ENCODE measurements around the gene OR4C5. TPM values are rescaled to one million over a fixed set of nuclear protein-coding genes. Genes with fewer than 3 reads are reported as not detected.
"Not testable (repeated sequence)": the region's sequence is repeated elsewhere in the genome, so short reads cannot be mapped to it uniquely, and the experiment has no call there.

OR4C5 gene
- not detected for polyA plus RNA-seq (2013, experiment 1 of 2; ENCODE audit: insufficient read length)
- polyA plus RNA-seq (2013, experiment 2 of 2; ENCODE audit: insufficient read length): not detected

- DNase-seq: no peak
Measured at GRCh38 chr11:48366365-48366764, at the start of gene OR4C5. Gene OR4C5 (minus strand): TSS chr11:48366465. CDS start chr11:48366465, 0 bp downstream.

GRCh38 chr11:48384670-48385069 is 18.4 kb upstream of the OR4C5 start:
- DNase-seq: no peak

GRCh38 chr11:48384151-48384550 is 17.9 kb upstream of the OR4C5 start:
- not testable (repeated sequence) for DNase-seq

GRCh38 chr11:48361289-48361688 is 5.0 kb downstream of the OR4C5 start:
- DNase-seq: not testable (repeated sequence)

- no peak for DNase-seq
Measured at GRCh38 chr11:48354677-48355076, 11.6 kb downstream of the OR4C5 start.

- DNase-seq: no peak
Measured at GRCh38 chr11:48354013-48354412, 12.3 kb downstream of the OR4C5 start.

- DNase-seq: not testable (repeated sequence)
Measured at GRCh38 chr11:48346286-48346685, 20.0 kb downstream of the OR4C5 start.

GRCh38 chr11:48342505-48342904 is 23.8 kb downstream of the OR4C5 start:
- DNase-seq: not testable (repeated sequence)

GRCh38 chr11:48341466-48341865 is 24.8 kb downstream of the OR4C5 start:
- DNase-seq: no peak

GRCh38 chr11:48324620-48325019 is 41.6 kb downstream of the OR4C5 start, which contains the start of gene OR4C3:
Gene OR4C3 (plus strand): TSS chr11:48324920. CDS start chr11:48325022, 102 bp downstream.
- not testable (repeated sequence) for DNase-seq

GRCh38 chr11:48319813-48320212 is 46.5 kb downstream of the OR4C5 start:
- not testable (repeated sequence) for DNase-seq

Data from fibroblast of skin of scalp (primary cell).